ENCODE measurements around the gene MAEA. TPM values are rescaled to one million over a fixed set of nuclear protein-coding genes. Genes with fewer than 3 reads are reported as not detected.

Gene MAEA
- polyA plus RNA-seq, 3 donors: 34.3 to 83.5 (median 37.7) TPM

DNA sequence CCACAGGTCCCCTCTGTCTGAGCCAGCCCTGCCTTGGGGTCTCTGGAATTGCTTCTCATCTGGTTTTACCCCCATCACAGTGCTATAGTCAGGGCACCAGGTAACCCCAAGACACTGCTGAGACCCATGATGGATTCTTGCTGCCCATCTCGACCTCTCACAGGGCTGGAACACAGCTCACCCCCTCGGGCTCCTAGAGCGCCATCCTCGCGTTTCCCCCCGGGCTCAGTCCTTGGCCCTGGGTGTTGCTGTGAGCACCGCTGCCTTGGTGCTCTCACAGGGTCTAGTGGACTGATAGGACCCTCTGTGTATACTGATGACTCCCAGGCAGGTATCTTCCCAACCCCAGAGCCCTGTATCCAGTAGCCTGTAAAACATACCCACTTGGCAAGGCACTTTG is 8.8 kb downstream of the MAEA start:
- Histone ChIP-seq H3K4me1 (ENCODE audit: control insufficient read depth in 1 of 2, insufficient read depth in 2 of 2, low read length in 2 of 2) (peaks cover 31 to 32% of the 10 kb centered on the region in 2 donors), H3K9me3 (replicated peaks in 1 of 2; ENCODE audit: control insufficient read depth in 1 of 2, insufficient read depth in 1 of 2, low read length in 2 of 2) (no peaks in the 10 kb centered on the region), H3K9ac (ENCODE audit: insufficient read depth, low read length, poor library complexity, severe bottlenecking) (no peak overlapping the region), H3K4me2 (replicated peaks; ENCODE audit: extremely low read depth, low read length, poor library complexity, severe bottlenecking) (no peak overlapping the region), H3K27ac (ENCODE audit: low read depth in 1 of 2, low read length in 2 of 2) (peak overlapping the region in 1 of 2 donors; percentile 99), H2AFZ (ENCODE audit: insufficient read depth, low read depth, low read length, poor library complexity, severe bottlenecking) (no peak overlapping the region), H3K36me3 (replicated peaks in 1 of 2; ENCODE audit: control insufficient read depth in 1 of 2, insufficient read depth in 2 of 2, low read length in 2 of 2) (peaks cover 28 to 40% of the 10 kb centered on the region in 2 donors), H3K79me2 (ENCODE audit: insufficient read depth, low read length) (peaks cover 87% of the 10 kb centered on the region), H4K20me1 (ENCODE audit: insufficient read depth, low read length) (peaks cover 27% of the 10 kb centered on the region), H3K27me3 (ENCODE audit: control insufficient read depth in 2 of 2, insufficient read depth in 2 of 2, low read length in 2 of 2) (no peaks in the 10 kb centered on the region), H3K4me3 (replicated peaks in 1 of 3; ENCODE audit: low read depth in 2 of 3, low read length in 3 of 3) (no peak overlapping the region)
- Mint-ChIP-seq H3K36me3 (peaks cover 41 to 66% of the 10 kb centered on the region in 2 donors), H3K4me3 (no peak overlapping the region), H3K4me1 (peaks cover 50% of the 10 kb centered on the region), H3K27me3 (ENCODE audit: low read depth in 3 of 3) (no peaks in the 10 kb centered on the region), H3K9me3 (peaks cover 0 to 2% (median 0%) of the 10 kb centered on the region in 7 donors), H3K27ac (peak overlapping the region in 6 of 7 donors; percentile 30 to 98 (median 82))
- DNase-seq: no peak
- TF ChIP-seq, protein P1, sequence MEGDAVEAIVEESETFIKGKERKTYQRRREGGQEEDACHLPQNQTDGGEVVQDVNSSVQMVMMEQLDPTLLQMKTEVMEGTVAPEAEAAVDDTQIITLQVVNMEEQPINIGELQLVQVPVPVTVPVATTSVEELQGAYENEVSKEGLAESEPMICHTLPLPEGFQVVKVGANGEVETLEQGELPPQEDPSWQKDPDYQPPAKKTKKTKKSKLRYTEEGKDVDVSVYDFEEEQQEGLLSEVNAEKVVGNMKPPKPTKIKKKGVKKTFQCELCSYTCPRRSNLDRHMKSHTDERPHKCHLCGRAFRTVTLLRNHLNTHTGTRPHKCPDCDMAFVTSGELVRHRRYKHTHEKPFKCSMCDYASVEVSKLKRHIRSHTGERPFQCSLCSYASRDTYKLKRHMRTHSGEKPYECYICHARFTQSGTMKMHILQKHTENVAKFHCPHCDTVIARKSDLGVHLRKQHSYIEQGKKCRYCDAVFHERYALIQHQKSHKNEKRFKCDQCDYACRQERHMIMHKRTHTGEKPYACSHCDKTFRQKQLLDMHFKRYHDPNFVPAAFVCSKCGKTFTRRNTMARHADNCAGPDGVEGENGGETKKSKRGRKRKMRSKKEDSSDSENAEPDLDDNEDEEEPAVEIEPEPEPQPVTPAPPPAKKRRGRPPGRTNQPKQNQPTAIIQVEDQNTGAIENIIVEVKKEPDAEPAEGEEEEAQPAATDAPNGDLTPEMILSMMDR (IDR thresholded peaks at IDR 0.05): no peak
- intact Hi-C loops (cut with micrococcal nuclease): no loop called here
- 100% methylated on average over 7 of the region's 7 CpGs for WGBS (ENCODE audit: insufficient coverage)

DNA sequence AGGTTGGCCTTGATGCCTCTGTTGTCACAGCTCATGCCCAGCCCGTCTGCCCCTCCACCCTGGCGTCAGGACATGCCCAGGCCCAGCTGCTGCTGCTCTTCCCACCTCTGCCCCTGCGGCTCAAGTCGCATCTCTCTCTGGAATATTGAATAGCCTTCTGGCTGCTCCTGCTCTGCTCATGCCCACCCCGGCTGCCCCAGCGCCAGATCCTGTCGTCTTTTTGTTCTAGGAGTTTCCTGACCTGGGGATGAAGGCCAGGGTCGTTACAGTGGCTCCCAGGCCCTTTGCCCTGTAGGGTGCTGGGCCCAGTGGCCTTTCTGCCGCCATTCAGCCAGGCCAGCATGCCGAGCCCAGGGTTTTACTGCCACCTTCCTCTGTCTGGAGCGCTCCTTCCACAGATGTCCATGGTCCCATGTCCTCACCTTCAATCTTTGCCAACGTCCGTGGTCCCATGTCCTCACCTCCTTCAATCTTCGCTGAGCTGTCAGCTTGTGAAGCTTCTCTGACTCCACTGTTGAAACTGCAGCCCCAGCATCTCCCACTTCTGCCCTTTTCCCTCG is 9.7 kb downstream of the MAEA start:
- Histone ChIP-seq H3K9ac (ENCODE audit: insufficient read depth, low read length, poor library complexity, severe bottlenecking) (no peak overlapping the region), H3K9me3 (replicated peaks in 1 of 2; ENCODE audit: control insufficient read depth in 1 of 2, insufficient read depth in 1 of 2, low read length in 2 of 2) (no peaks in the 10 kb centered on the region), H3K27me3 (ENCODE audit: control insufficient read depth in 2 of 2, insufficient read depth in 2 of 2, low read length in 2 of 2) (no peaks in the 10 kb centered on the region), H3K36me3 (replicated peaks in 1 of 2; ENCODE audit: control insufficient read depth in 1 of 2, insufficient read depth in 2 of 2, low read length in 2 of 2) (peaks cover 28 to 34% of the 10 kb centered on the region in 2 donors), H3K4me2 (replicated peaks; ENCODE audit: extremely low read depth, low read length, poor library complexity, severe bottlenecking) (no peak overlapping the region), H3K4me3 (replicated peaks in 1 of 3; ENCODE audit: low read depth in 2 of 3, low read length in 3 of 3) (no peak overlapping the region), H3K27ac (ENCODE audit: low read depth in 1 of 2, low read length in 2 of 2) (peak overlapping the region; percentile 99), H2AFZ (ENCODE audit: insufficient read depth, low read depth, low read length, poor library complexity, severe bottlenecking) (no peak overlapping the region), H4K20me1 (ENCODE audit: insufficient read depth, low read length) (peaks cover 18% of the 10 kb centered on the region), H3K79me2 (ENCODE audit: insufficient read depth, low read length) (peaks cover 87% of the 10 kb centered on the region), H3K4me1 (ENCODE audit: control insufficient read depth in 1 of 2, insufficient read depth in 2 of 2, low read length in 2 of 2) (peaks cover 31 to 32% of the 10 kb centered on the region in 2 donors)
- peaks cover 46% of the 10 kb centered on the region for H3K4me1 Mint-ChIP-seq
- DNase-seq: no peak
- WGBS (ENCODE audit: insufficient coverage): 96% methylated on average over 13 of the region's 15 CpGs
- H3K9me3 Mint-ChIP-seq: peaks cover 0 to 2% (median 0%) of the 10 kb centered on the region in 7 donors
- H3K27ac Mint-ChIP-seq: peak overlapping the region; percentile 96 to 99 (median 98)
- no peak overlapping the region for H3K4me3 Mint-ChIP-seq
- TF ChIP-seq, protein P1 (IDR thresholded peaks at IDR 0.05): no peak
- no peaks in the 10 kb centered on the region for H3K27me3 Mint-ChIP-seq (ENCODE audit: low read depth in 3 of 3)
- H3K36me3 Mint-ChIP-seq: peaks cover 37 to 62% of the 10 kb centered on the region in 2 donors
- intact Hi-C loops (cut with micrococcal nuclease): loop anchor here in 1 of 2 donors (1.0 kb wide), 1 partner anchor 9 kb away; no protein-coding TSS in a partner anchor
